HG03159 (cell line): Measurements from ENCODE around the gene C1orf53.

ENCODE experiments used
- ATAC-seq: cut with Tn5 transposase; IDR thresholded peaks from one replicate; pipeline ENCODE4 v1.9.1; 2021; ENCODE audit warnings: mild to moderate bottlenecking, moderate library complexity; ENCODE audit not compliant: unreplicated experiment

The C1orf53 gene

GRCh38 chr1:197954718-197955418 lies 52.4 kb downstream of the C1orf53 start:
- ATAC-seq, result no peak

- no peak for ATAC-seq
Measured at GRCh38 chr1:197955486-197956394, 53.3 kb downstream of the C1orf53 start.
